Femur (tissue), 1 donor: Measurements from ENCODE around the gene TERT.
"Not testable (repeated sequence)": the region's sequence is repeated elsewhere in the genome, so short reads cannot be mapped to it uniquely, and the experiment has no call there.

Experiments
- DNase-seq: peaks from one replicate; pipeline ENCODE4 v3.0.0-alpha.2; 2017

Gene TERT

DNA sequence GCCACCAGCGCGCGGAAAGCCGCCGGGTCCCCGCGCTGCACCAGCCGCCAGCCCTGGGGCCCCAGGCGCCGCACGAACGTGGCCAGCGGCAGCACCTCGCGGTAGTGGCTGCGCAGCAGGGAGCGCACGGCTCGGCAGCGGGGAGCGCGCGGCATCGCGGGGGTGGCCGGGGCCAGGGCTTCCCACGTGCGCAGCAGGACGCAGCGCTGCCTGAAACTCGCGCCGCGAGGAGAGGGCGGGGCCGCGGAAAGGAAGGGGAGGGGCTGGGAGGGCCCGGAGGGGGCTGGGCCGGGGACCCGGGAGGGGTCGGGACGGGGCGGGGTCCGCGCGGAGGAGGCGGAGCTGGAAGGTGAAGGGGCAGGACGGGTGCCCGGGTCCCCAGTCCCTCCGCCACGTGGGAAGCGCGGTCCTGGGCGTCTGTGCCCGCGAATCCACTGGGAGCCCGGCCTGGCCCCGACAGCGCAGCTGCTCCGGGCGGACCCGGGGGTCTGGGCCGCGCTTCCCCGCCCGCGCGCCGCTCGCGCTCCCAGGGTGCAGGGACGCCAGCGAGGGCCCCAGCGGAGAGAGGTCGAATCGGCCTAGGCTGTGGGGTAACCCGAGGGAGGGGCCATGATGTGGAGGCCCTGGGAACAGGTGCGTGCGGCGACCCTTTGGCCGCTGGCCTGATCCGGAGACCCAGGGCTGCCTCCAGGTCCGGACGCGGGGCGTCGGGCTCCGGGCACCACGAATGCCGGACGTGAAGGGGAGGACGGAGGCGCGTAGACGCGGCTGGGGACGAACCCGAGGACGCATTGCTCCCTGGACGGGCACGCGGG lies at the start of gene TERT:
TSS of gene TERT (minus strand) at position 234 of the 815 bp plus-strand sequence. CDS start at position 155, 79 bp downstream.
- DNase-seq = peak; percentile 19

DNA sequence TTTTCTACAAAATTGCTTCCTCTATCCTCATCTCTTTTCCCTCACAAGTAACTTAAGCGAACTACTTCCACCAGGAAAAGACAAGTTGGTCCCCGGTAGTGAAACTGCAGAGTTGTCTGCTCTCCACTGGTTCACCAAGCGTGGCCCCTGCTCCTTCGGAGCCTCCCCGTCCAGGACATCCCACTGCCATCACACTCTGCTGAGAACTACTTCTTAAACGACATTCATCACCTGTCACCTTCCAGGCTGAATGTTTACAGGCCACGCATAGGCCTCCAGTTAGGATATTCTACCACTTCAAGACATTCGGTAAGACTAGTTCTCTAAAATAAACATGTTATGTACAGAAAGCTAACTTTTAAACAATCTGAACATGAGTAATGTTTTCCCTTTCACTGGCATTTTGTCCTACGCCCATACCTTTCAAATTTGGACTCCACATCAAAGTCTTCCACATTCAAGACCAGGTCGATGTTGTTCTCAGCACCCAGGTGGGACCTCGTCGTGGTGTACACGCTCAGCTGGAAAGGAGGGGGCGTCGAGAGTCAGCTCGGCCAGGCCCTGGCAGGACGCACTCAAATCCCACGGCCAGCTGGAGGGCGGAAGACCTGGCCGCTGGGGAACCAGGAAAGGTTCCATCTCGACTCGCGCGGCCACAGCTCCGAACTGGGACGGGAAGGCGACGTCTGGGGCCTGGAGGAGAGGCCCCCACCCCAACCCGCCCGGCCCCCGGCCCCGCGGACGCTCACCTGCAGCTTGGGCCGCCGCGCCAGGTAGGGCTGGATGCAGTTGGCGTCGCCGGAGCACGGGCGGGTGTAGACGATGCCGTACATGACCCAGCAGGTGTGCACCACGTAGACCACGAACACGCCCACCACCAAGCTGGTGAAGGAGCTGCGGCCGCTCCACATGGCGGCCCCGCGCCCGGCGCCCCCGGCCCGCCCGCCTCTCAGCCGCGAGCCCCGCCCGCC lies 49.3 kb upstream of the TERT start:
- no peak for DNase-seq

DNA sequence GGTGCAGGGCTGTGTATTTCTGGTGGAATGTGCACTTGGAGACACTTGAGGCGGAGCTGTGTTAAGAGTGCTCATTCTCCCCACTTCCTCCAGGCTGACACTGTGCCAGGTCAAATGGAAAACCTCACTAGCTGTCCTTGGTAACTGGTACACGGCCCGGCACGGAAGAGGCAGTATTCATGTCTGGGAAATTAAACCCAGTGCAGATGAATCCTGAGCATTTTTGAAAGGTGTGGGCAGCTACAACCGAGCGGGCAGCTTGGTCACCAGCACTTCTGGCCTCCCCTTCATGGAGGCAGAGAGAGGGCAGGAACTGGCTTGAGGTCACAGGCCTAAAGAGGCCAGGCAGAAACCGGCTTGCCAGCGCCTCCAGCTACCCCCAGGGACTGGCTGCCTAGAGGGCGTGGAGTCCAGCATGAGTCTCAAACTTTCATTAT lies 48.5 kb upstream of the TERT start:
- DNase-seq = no peak

DNA sequence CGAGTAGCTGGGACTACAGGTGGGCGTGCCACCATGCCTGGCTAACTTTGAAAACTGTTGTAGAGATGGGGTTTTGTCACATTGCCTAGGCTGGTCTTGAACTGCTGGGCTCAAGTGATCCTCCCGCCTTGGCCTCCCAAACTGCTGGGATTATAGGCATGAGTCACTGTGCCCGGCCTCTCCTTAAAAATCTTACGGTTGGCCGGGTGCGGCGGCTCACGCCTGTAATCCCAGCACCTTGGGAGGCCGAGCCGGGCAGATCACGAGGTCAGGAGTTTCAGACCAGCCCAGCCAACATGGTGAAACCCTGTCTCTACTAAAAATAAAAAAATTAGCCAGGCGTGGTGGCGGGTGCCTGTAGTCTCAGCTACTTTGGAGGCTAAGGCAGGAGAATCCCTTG lies 47.8 kb upstream of the TERT start:
- not testable (repeated sequence) for DNase-seq

DNA sequence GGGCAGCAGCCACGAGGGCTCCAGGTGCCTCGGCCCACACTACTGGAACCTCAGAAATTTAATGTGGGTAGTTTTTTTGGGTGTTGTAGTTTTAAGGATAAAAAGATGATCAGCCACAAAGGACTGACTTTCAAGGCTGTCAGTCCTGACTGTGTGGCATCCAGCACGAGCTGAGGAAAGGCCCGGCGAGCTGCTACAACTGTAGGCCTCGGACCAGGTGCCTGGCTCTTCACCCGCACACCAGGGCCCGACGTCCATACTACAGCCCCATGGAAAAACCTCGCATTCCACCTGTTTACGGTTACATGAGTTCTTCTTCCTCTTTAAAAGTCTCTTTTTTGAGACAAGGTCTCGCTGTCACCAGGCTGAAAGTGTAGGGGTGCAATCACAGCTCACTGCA lies 47.4 kb upstream of the TERT start:
- no peak for DNase-seq

DNA sequence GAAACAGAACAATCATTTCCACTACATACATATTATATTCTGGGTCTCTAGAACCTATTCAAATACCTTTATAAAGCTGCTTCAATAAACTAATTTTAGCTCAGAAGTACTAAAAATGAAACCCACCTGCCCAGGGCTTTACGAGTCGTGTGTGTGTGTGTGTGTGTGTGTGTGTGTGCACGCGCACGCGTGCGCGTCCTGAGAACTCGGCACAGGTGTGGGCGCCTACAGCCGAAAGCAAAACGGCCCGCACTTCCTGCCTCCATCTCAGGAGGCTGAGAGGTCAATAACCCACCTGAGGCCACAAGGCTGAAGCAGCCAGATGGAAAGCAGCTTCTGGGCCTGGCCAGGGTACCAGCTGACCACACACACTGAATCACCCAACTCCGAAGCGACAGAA lies 47.0 kb upstream of the TERT start:
- no peak for DNase-seq

DNA sequence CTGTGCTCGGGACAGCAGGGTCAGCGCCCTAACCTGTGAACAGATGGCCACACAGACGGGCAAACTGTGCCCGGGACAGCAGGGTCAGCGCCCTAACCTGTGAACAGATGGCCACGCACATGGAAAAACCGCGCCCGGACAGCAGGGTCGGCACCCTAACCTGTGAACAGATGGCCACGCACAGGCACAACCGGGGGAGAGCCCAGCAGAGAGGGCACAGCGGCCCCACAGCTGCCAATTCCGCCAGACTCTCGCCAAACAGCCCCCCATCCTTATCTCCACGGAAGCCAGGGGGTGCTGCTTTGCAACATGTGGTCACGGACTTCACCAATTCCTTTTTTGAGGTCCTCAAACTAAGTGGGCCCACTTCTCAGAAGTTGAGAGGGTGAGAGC lies 44.9 kb upstream of the TERT start:
- not testable (repeated sequence) for DNase-seq

DNA sequence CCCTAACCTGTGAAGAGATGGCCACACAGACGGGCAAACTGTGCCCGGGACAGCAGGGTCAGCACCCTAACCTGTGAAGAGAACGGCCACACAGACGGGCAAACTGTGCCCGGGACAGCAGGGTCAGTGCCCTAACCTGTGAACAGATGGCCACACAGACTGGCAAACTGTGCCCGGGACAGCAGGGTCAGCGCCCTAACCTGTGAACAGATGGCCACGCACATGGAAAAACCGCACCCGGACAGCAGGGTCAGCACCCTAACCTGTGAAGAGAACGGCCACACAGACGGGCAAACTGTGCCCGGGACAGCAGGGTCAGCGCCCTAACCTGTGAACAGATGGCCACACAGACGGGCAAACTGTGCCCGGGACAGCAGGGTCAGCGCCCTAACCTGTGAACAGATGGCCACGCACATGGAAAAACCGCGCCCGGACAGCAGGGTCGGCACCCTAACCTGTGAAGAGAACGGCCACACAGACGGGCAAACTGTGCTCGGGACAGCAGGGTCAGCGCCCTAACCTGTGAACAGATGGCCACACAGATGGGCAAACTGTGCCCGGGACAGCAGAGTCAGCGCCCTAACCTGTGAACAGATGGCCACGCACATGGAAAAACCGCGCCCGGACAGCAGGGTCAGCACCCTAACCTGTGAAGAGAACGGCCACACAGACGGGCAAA lies 44.4 kb upstream of the TERT start:
- DNase-seq = not testable (repeated sequence)

DNA sequence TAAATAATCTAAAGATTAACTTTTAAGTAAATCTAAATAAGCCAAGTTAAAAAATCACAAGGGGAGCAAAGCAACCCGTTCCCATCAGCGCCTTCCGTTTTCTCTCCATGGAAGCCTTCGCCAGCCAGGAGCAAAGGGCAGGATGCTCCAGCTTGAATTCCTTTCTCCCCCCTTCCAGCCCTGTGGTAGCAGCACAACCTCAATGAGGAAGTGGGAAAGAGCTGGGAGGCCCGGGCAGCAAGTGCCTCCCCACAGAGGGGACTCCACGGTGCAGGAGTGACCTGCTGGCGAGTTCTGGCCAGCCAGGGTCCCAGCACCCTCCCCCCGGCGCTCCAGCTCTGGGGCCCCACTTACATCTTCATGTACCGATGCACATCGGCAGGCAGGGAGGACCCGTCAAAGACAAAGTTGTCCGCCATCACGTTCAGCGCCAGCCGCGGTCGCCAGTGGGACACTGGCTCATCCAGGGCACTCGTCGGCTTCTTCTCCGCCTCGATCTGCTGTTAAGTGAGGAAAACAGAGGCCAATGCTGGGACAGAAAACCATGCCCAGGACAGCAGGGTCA lies 43.7 kb upstream of the TERT start:
- no peak for DNase-seq

DNA sequence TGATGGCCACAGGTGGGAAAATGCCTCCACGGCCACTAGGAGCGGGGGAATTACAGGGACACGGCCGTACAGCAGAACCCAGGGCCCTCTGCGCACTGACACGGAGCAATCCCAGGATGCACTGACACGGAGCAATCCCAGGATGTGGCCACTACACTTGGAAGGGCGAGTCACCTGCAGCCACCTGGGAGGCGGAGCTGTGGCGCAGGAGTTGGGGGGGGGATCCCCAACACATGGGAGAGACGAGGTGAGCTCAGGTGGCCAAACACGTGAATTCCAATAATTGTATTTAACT lies 43.3 kb upstream of the TERT start:
- no peak for DNase-seq

DNA sequence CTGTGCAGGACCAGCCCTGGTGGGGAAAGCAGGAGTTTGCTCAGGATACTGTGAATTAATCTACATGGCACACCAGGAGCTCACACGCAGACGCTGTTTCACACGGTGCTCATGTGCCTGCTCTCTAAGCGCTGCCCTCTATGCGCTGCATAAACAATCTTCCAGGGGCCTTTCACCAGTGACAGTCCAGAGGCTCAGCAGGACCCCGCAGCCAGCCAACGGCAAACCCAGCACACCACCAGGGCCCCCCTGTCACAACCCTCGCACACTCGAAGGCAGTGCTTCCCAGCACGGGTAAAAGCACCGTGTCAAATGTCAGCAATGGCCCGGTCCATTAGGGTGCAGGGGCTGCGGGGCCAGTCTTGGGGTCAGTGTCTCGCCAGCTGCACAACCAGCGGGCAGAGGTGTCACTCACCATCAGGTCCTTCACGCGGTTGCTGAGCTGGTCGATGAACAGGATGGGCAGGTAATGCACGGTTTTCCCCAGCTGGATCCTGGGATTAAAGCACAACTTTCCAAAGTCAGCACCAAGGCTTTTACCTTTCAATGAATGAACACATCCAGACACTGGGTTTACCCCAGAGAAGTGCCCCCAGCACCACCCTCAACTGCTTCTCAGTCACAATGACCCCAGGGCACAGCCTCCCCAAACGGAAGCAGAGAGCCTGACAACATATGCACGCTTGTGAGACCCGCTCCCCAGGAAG lies 42.8 kb upstream of the TERT start:
- DNase-seq = no peak

DNA sequence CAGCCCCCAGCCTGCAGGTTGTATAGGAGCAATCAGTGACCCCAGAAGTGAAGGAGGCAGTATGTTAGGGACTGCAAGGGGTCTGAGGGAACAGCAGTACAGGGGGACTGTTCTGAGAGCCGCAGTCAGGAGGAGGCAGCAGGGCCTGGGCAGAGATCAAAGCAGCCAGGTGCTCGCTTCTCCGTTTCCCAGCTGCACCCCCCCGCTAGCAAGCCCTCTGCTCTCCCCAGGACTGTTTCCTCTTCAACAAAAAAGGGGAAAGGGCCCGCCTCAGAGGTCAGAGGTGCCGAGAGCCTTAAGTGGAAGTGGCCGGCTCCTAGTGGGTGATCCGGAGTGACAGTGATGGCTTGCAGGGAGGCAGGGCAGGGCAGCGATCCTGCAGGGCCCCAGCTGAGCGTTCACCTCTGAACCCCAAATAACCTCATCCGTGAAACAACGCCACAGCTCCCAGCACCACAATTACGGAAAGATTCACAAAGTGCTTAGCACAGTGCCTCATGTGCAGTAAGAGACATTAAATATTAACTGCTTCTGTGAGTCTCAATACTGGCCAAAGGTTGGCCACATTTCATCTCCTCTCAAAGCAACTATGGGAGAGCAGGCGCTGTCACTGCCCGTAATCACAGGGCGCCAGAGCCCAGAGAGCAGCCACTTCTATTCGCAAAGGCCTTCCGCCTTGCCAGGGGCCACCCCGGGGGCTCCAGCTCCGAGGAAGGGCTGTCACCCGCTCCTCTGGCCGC lies 42.1 kb upstream of the TERT start:
- no peak for DNase-seq

DNA sequence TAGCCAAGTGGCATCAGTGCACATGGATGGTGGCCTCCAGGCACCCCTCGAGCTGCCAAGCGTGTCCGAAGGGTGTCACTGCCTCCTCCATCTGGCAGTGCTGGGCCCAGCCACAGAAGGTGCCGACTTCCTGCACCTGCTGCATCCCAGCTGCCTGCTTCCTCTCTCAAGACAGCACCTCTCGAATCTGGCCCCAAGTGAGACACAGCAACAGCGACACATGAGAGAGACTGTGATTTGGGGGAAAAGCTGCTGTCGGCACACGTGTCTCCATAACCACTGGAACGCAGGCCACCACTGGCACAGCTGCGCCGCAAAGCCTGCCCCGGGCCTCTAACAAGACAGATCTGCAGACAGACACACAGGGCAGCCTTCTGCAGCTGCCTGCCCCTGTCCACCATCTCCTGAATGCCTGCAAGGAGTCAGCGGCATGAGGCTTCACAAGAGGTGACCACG lies 41.3 kb upstream of the TERT start:
- DNase-seq = no peak

DNA sequence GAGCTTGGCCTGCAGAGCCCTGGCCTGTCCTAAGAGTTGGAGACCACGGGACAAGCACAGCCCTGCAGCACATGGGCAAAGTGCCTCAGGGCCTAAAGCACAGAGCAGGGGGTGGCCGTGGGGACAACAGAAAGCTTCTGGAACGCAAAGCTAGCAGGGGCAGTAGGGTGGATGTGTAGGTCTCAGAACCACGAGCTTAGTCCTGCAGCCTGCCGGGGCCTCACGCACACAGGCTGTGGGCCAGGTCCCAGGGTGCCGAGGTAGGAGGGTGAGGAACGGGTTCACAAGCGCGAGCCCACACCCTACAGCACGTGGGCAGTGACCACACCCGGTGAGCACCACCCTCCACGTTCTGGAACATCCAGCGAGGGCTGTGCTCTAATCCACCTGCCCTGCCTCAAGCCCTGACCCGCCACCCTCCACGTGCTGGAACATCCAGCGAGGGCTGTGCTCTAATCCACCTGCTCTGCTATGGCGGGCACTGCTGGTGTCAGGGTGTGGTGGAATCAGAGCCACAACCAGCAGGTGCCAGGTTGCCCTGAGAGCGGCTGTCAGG lies 40.8 kb upstream of the TERT start:
- DNase-seq = no peak

DNA sequence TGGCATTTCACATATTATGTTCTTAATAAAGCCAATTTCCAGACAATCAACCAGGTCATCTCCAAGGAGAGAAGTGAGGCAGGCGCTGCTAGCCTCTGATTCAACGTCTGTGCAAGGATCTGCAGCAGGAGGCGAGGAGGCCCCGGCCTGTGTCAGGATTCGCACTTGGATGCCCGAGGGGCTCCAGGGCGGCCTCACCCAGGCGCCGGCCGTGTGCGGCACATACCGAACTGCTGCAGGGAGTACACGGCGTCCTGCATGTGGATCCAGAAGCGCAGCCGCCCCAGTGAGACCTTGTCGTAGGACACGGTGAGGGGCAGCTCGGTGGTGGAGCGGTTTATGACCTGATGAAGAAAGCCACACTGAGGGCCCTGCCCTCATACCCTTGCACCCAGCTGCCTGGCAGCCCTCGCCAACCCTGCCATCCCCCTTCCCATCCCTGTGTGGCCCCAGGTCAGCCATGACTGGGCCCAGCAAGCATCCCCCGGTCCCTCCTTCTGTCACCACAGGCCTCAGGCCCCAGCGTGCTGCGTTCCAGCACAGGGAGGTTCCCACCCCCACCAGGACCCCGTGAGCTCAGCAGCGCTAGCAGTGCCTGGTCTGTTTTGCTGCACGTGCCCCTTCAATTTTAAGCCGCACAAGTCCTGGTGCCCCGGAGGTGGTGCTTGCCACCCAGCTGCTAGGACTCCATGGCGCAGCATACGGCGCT lies 40.1 kb upstream of the TERT start:
- DNase-seq = no peak

DNA sequence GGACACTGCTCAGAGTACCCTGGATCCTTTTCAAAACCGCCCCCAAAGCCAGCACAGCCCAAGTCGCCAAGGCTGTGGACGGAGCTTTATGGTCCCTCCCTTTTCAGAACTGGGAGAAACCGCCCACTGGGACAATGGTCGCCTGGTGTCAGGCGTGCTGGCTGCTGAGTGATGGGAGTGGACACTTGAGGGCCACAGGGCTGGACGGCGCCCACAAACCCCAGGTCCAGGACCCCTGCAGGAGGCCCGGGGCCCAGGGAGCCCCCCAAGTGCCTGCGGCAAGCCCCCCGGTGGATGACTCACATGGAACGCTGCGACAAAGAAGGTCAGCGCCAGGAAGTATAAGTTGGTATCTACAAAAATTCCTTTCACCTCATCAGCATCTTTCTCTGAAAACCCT lies 39.1 kb upstream of the TERT start:
- no peak for DNase-seq

DNA sequence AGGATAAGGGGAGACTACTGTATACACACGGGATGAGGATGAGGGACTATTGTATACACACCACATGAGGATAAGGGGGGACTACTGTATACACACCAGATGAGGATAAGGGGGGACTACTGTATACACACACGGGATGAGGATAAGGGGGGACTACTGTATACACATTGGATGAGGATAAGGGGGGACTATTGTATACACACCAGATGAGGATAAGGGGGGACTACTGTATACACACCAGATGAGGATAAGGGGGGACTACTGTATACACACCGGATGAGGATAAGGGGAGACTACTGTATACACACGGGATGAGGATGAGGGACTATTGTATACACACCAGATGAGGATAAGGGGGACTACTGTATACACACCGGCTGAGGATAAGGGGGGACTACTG lies 38.4 kb upstream of the TERT start:
- not testable (repeated sequence) for DNase-seq

DNA sequence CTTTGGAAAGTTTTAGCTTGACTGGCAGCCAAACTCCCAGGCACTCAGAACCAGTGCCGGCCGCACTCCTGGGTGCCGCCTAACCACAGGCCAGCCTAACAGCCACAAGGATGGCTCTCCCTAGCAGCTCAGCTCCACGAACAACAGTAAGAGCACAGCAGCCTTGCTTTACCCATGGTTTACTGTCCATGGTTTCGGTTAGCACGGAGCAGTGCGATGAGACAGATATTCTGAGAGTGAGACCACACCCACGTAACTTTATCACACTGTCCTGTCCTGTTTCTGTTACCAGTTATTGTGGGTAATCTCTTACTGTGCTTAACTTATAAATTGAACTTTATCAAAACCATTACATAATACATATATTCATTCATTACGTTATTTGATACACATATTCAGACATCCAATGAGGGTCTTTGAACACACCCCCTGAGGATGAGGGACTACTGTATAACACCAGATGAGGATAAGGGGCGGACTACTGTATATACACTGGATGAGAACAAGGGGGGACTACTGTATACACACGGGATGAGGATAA lies 37.7 kb upstream of the TERT start:
- DNase-seq = no peak

DNA sequence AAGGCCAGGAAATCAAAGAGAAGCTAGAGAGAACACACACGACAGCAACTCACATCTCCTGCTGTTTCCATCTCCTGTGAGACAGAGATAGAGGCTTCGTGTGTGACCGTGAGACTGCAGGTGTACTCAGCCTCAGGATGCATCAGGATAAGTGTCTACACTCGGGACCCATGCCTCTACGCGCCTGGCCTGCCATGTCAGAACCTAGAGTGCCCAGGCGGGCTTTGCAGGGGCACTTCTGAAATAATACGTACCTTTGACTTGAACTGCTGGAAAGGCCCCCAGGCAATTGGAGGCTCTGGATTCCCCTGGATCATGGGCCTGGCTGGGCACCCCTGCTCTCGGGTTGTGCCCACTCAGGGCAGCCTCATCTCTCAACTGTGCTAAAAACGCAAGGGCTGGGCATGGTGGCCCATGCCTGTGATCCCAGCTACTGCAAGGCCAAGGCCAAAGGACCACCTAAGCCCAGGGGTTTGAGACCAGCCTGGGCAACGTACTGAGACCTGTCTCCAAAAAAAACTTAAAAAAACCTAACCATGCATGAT lies 37.1 kb upstream of the TERT start:
- no peak for DNase-seq
